GM19395 (cell line): ENCODE results near the gene MAGEA12.
"Not testable (repeated sequence)": the region's sequence is repeated elsewhere in the genome, so short reads cannot be mapped to it uniquely, and the experiment has no call there.

Experiments used
- ATAC-seq: cut with Tn5 transposase; IDR thresholded peaks from one replicate; pipeline ENCODE4 v1.9.1; 2021; ENCODE audit warnings: mild to moderate bottlenecking, moderate library complexity; ENCODE audit not compliant: unreplicated experiment

The MAGEA12 gene, protein sequence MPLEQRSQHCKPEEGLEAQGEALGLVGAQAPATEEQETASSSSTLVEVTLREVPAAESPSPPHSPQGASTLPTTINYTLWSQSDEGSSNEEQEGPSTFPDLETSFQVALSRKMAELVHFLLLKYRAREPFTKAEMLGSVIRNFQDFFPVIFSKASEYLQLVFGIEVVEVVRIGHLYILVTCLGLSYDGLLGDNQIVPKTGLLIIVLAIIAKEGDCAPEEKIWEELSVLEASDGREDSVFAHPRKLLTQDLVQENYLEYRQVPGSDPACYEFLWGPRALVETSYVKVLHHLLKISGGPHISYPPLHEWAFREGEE

DNA sequence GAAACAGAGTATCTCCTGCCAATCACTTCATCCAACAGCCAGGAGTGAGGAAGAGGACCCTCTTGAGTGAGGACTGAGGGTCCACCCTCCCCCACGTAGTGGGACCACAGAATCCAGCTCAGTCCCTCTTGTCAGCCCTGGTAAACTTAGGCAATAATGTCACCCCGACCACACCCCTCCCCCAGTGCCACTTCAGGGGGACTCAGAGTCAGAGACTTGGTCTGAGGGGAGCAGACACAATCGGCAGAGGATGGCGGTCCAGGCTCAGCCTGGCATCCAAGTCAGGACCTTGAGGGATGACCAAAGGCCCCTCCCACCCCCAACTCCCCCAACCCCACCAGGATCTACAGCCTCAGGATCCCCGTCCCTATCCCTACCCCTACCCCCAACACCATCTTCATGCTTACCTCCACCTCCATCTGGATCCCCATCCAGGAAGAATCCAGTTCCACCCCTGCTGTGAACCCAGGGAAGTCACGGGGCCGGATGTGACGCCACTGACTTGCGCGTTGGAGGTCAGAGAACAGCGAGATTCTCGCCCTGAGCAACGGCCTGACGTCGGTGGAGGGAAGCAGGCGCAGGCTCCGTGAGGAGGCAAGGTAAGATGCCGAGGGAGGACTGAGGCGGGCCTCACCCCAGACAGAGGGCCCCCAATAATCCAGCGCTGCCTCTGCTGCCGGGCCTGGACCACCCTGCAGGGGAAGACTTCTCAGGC, at the start of gene MAGEA12, which contains the start of gene CSAG1:
Gene MAGEA12 (plus strand): TSS at position 497 of the 715 bp plus-strand sequence. CDS start 2,405 bp downstream, outside the sequence.
Gene CSAG1 (minus strand): TSS at position 461 of the 715 bp plus-strand sequence. CDS start 1,261 bp downstream, outside the sequence.
- no peak for ATAC-seq

DNA sequence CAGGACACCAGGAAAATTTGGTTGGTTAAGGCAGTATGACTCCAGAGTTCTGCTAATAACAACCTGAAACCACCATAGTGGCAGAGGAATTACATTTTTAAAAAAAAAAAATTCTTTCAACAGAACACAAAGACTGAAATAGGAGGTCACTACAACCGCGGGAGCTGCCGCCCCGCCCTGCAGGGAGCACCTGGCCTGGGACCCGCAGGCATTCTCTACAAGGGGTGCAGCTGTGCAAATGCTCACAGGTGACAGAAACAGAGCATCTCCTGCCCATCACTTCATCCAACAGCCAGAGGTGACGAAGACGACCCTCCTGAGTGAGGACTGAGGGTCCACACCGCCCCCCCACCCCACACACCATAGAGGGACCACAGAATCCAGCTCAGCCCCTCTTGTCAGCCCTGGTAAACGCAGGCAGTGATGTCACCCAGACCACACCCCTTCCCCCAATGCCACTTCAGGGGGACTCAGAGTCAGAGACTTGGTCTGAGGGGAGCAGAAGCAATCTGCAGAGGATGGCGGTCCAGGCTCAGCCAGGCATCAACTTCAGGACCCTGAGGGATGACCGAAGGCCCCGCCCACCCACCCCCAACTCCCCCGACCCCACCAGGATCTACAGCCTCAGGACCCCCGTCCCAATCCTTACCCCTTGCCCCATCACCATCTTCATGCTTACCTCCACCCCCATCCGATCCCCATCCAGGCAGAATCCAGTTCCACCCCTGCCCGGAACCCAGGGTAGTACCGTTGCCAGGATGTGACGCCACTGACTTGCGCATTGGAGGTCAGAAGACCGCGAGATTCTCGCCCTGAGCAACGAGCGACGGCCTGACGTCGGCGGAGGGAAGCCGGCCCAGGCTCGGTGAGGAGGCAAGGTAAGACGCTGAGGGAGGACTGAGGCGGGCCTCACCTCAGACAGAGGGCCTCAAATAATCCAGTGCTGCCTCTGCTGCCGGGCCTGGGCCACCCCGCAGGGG, 35.3 kb upstream of the MAGEA12 start, which contains the start of gene MAGEA3:
Gene MAGEA3 (plus strand): TSS at position 843 of the 980 bp plus-strand sequence. CDS start 2,039 bp downstream, outside the sequence.
- not testable (repeated sequence) for ATAC-seq

DNA sequence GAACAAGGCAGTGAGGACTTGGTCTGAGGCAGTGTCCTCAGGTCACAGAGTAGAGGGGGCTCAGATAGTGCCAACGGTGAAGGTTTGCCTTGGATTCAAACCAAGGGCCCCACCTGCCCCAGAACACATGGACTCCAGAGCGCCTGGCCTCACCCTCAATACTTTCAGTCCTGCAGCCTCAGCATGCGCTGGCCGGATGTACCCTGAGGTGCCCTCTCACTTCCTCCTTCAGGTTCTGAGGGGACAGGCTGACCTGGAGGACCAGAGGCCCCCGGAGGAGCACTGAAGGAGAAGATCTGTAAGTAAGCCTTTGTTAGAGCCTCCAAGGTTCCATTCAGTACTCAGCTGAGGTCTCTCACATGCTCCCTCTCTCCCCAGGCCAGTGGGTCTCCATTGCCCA, 33.2 kb upstream of the MAGEA12 start:
- not testable (repeated sequence) for ATAC-seq

DNA sequence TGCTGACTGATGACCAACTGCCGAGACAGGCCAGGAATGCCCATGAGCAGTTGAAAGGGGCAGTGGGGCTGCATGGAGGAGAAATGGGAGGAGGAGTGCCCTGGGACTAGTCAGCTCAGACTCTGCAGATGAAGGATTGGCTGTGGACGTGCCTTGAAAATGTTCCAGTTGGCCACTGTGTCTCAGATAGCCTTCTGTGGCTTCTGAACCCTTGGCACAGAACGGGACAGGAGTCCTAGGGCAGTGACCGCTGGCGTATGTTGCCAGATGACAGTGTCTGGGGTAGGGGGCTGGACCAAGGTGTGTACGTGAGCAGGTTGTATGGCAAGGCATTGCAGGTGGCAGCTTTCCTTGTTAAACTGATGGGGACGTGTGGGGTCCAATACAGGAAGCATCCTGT, 27.1 kb upstream of the MAGEA12 start:
- ATAC-seq = not testable (repeated sequence)

DNA sequence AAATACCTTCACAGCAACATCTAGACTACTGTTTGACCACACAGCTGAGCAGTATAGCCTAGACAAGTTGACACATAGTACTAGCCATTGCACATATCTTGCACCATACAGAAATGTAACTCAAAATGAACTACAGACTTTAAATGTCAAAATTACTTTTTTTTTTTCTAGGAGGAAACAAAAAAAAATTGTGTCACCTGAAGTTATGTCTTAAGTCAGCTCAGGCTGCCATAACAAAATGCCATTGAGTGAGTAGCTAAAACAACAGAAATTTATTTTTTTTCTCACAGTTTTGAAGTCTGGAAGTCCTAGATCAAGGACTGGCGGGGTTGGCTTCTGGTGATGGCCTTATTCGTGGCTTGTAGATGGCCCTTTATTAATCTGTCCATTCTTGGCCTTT, 24.4 kb upstream of the MAGEA12 start, which contains the start of gene CSAG2:
Gene CSAG2 (minus strand): TSS at position 101 of the 400 bp plus-strand sequence. CDS start 161 bp downstream, outside the sequence.
- ATAC-seq = not testable (repeated sequence)

DNA sequence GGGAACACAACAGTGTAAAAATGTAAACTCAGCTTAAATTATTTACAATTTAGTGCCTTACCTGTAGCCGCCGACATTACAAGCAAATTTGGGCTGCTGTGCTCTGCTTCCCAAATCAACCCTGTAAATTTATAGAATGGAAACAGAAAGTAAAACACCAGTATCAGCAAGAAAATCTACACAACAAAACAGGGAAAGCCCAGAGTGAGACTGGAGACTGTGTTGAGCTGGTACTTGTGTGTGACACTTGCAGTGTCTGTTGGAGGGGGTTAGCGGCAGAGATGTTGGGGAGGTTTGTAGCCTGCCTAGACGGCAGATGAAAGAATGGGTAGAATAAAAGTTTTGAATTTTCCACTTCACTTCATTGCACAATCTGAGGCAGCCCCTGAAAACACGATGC, 20.4 kb upstream of the MAGEA12 start:
- not testable (repeated sequence) for ATAC-seq

DNA sequence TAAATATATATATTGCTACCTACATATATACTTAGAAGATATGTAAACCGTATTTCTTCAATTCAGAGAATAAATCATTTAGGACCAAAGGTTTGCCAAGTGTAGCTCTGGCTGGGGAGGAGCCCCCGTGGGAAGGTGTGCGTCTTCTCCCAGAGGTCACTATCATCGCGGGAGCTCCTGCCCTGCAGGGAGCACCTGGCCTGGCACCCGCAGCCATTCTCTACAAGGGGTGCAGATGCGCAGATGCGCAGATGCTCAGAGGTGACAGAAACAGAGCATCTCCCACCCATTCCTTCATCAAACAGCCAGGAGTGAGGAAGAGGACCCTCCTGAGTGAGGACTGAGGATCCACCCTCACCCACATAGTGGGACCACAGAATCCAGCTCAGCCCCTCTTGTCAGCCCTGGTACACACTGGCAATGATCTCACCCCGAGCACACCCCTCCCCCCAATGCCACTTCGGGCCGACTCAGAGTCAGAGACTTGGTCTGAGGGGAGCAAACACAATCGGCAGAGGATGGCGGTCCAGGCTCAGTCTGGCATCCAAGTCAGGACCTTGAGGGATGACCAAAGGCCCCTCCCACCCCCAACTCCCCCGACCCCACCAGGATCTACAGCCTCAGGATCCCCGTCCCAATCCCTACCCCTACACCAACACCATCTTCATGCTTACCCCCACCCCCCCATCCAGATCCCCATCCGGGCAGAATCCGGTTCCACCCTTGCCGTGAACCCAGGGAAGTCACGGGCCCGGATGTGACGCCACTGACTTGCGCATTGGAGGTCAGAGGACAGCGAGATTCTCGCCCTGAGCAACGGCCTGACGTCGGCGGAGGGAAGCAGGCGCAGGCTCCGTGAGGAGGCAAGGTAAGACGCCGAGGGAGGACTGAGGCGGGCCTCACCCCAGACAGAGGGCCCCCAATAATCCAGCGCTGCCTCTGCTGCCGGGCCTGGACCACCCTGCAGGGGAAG, 19.5 kb upstream of the MAGEA12 start, which contains the start of gene MAGEA2B:
Gene MAGEA2B (plus strand): TSS at position 814 of the 973 bp plus-strand sequence. CDS start 2,479 bp downstream, outside the sequence.
- ATAC-seq = not testable (repeated sequence)

DNA sequence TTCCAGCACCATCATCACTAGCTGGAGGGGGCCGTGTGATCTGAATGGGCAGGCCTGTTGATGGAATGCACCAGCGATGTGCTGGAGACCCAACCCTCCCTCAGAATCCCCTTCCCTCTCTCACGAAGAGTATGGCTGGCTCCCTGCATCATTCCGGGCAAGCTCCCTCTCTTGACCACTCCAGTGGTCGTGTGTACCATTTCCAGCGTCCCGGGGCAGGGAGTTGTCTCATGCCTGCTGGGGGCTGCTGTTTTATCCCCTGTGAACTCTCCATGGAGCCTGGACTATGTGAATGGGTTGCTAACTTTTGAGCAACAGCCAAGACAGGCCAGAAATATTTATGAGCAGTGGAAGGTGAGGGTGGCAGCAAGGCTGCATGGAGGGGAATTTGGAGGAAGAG, 8.1 kb upstream of the MAGEA12 start:
- ATAC-seq = no peak

DNA sequence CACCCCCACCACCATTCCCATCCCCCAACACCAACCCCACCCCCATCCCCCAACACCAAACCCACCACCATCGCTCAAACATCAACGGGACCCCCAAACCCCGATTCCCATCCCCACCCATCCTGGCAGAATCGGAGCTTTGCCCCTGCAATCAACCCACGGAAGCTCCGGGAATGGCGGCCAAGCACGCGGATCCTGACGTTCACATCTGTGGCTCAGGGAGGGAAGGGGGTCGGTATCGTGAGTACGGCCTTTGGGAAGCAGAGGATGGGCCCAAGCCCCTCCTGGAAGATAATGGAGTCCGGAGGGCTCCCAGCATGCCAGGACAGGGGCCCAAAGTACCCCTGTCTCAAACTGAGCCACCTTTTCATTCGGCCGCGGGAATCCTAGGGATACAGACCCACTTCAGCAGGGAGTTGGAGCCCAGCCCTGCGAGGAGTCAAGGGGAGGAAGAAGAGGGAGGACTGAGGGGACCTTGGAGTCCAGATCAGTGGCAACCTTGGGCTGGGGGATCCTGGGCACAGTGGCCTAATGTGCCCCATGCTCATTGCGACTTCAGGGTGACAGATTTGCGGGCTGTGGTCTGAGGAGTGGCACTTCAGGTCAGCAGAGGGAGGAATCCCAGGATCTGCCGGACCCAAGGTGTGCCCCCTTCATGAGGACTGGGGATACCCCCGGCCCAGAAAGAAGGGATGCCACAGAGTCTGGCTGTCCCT, 744 bp downstream of the MAGEA12 start:
- not testable (repeated sequence) for ATAC-seq

DNA sequence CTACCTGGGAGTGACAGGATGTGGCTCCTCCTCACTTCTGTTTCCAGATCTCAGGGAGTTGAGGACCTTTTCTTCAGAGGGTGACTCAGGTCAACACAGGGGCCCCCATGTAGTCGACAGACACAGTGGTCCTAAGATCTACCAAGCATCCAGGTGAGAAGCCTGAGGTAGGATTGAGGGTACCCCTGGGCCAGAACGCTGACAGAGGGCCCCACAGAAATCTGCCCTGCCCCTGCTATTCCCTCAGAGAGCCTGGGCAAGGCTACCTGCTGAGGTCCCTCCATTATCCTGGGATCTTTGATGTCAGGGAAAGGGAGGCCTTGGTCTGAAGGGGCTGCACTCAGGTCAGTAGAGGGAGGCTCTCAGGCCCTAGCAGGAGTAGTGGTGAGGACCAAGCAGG, 1.5 kb downstream of the MAGEA12 start:
- no peak for ATAC-seq

DNA sequence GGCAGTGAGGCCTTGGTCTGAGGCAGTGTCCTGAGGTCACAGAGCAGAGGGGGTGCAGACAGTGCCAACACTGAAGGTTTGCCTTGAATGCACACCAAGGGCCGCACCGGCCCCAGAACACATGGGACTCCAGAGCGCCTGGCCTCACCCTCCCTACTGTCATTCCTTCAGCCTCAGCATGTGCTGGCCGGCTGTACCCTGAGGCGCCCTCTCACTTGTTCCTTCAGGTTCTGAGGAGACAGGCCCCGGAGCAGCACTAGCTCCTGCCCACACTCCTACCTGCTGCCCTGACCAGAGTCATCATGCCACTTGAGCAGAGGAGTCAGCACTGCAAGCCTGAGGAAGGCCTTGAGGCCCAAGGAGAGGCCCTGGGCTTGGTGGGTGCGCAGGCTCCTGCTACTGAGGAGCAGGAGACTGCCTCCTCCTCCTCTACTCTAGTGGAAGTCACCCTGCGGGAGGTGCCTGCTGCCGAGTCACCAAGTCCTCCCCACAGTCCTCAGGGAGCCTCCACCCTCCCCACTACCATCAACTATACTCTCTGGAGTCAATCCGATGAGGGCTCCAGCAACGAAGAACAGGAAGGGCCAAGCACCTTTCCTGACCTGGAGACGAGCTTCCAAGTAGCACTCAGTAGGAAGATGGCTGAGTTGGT, 2.4 kb downstream of the MAGEA12 start:
- ATAC-seq = no peak

DNA sequence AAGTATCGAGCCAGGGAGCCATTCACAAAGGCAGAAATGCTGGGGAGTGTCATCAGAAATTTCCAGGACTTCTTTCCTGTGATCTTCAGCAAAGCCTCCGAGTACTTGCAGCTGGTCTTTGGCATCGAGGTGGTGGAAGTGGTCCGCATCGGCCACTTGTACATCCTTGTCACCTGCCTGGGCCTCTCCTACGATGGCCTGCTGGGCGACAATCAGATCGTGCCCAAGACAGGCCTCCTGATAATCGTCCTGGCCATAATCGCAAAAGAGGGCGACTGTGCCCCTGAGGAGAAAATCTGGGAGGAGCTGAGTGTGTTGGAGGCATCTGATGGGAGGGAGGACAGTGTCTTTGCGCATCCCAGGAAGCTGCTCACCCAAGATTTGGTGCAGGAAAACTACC, 3.0 kb downstream of the MAGEA12 start:
- ATAC-seq = not testable (repeated sequence)

DNA sequence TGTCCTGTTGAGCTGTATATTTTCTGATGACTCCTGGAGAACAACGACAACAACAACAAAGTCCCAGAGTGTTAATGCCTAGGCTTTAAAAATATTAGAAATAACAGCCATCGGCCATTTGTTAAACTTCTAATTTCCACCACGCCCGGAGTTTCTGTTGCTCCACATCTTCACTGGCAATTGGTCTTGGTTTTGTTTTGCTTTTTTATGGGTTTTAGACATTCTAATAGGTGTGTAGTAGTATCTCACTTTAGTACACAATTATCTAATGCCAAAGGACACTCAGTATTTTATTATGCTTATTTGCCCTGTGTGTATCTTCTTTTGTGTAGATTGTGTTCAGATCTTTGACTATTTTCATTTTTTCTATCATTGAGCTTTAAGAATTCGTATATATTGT, 5.0 kb downstream of the MAGEA12 start:
- ATAC-seq = no peak

DNA sequence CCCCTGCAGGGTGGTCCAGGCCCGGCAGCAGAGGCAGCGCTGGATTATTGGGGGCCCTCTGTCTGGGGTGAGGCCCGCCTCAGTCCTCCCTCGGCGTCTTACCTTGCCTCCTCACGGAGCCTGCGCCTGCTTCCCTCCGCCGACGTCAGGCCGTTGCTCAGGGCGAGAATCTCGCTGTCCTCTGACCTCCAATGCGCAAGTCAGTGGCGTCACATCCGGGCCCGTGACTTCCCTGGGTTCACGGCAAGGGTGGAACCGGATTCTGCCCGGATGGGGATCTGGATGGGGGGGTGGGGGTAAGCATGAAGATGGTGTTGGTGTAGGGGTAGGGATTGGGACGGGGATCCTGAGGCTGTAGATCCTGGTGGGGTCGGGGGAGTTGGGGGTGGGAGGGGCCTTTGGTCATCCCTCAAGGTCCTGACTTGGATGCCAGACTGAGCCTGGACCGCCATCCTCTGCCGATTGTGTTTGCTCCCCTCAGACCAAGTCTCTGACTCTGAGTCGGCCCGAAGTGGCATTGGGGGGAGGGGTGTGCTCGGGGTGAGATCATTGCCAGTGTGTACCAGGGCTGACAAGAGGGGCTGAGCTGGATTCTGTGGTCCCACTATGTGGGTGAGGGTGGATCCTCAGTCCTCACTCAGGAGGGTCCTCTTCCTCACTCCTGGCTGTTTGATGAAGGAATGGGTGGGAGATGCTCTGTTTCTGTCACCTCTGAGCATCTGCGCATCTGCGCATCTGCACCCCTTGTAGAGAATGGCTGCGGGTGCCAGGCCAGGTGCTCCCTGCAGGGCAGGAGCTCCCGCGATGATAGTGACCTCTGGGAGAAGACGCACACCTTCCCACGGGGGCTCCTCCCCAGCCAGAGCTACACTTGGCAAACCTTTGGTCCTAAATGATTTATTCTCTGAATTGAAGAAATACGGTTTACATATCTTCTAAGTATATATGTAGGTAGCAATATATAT, 20.4 kb downstream of the MAGEA12 start, which contains the start of gene MAGEA2:
Gene MAGEA2 (minus strand): TSS at position 157 of the 965 bp plus-strand sequence. CDS start 2,479 bp downstream, outside the sequence.
- not testable (repeated sequence) for ATAC-seq

DNA sequence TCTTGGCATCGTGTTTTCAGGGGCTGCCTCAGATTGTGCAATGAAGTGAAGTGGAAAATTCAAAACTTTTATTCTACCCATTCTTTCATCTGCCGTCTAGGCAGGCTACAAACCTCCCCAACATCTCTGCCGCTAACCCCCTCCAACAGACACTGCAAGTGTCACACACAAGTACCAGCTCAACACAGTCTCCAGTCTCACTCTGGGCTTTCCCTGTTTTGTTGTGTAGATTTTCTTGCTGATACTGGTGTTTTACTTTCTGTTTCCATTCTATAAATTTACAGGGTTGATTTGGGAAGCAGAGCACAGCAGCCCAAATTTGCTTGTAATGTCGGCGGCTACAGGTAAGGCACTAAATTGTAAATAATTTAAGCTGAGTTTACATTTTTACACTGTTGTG, 21.3 kb downstream of the MAGEA12 start:
- ATAC-seq = not testable (repeated sequence)

DNA sequence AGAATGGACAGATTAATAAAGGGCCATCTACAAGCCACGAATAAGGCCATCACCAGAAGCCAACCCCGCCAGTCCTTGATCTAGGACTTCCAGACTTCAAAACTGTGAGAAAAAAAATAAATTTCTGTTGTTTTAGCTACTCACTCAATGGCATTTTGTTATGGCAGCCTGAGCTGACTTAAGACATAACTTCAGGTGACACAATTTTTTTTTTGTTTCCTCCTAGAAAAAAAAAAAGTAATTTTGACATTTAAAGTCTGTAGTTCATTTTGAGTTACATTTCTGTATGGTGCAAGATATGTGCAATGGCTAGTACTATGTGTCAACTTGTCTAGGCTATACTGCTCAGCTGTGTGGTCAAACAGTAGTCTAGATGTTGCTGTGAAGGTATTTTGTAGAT, 25.4 kb downstream of the MAGEA12 start, which contains the start of gene CSAG3:
Gene CSAG3 (plus strand): TSS at position 301 of the 400 bp plus-strand sequence.
- ATAC-seq = not testable (repeated sequence)

DNA sequence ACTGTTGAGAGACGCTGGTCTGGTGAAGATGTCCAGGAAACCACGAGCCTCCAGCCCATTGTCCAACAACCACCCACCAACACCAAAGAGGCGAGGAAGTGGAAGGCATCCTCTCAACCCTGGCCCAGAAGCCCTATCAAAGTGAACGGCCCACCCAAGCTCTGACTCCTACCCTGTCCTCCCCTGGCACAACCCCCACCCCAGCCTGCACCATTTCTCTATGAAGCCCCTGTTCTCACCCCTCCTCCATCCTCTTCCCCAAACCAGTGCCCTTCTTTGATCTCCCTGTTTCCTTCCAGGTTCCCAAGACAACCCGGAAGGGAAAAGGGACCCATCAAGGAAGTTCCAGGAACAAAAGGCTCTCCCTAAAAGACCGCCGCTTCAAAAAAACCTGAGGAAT, 26.0 kb downstream of the MAGEA12 start:
- ATAC-seq = not testable (repeated sequence)
